Osteocyte (in vitro differentiated cells): ENCODE measurements around the gene DYNC1H1. TPM values are rescaled to one million over a fixed set of nuclear protein-coding genes. Genes with fewer than 3 reads are reported as not detected.

Experiments
- DNase-seq: peaks from one replicate; pipeline ENCODE4 v3.0.0; 2021; ENCODE audit warnings: mixed read lengths; ENCODE audit not compliant: unreplicated experiment; ENCODE audit errors: extremely low spot score
- H3K27ac Mint-ChIP-seq: one replicate; pipeline ENCODE4 v1.8.0; 2021; ENCODE audit warnings: mild to moderate bottlenecking, mixed read lengths; ENCODE audit not compliant: unreplicated experiment
- H3K27me3 Mint-ChIP-seq: one replicate; pipeline ENCODE4 v1.8.0; 2021; ENCODE audit warnings: mixed read lengths; ENCODE audit not compliant: unreplicated experiment
- H3K36me3 Mint-ChIP-seq: one replicate; pipeline ENCODE4 v1.8.0; 2021; ENCODE audit warnings: mixed read lengths; ENCODE audit not compliant: unreplicated experiment
- H3K4me1 Mint-ChIP-seq: one replicate; pipeline ENCODE4 v1.8.0; 2021; ENCODE audit warnings: mixed read lengths; ENCODE audit not compliant: unreplicated experiment
- H3K4me3 Mint-ChIP-seq: one replicate; pipeline ENCODE4 v1.8.0; 2021; ENCODE audit warnings: mild to moderate bottlenecking, moderate library complexity, mixed read lengths; ENCODE audit not compliant: unreplicated experiment
- H3K9me3 Mint-ChIP-seq: one replicate; pipeline ENCODE4 v1.8.0; 2021; ENCODE audit warnings: mixed read lengths; ENCODE audit not compliant: unreplicated experiment
- total RNA-seq: library from RNA; stranded (reverse); gene quantifications from 2 replicates; pipeline ENCODE4 v1.2.1, GENCODE V29; 2021
- TF ChIP-seq, protein P1 (sequence below): fragments of 200-600 bp; sonication (generic); IDR thresholded peaks from 2 replicates; pipeline ENCODE4 v1.5.0; 2021; ENCODE audit warnings: antibody characterized with exemption, mild to moderate bottlenecking, moderate library complexity

Gene DYNC1H1
- total RNA-seq, 1 donor from 2014 or later: 821 TPM

DNA sequence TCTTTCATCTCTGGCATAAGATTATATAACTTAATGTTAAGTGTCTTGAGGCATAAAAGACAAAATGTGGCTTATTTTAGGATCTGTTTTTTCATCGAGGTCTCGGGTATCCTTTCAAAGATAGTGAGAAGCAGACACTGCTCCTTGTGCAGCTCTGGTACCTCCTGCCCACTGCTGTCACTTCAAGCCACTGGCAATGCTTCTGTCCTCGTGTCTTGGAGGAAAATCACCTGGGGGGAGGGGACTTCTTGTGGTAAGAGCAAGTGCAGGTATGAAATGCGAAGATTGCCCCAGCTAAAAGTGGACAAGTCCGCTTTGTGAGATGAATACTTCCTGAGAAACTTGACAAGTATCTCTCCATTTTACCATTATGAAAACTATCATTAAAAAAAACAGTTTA lies 37.8 kb upstream of the DYNC1H1 start:
- no peak for DNase-seq
- H3K9me3 Mint-ChIP-seq: no peaks in the 10 kb centered on the region
- H3K36me3 Mint-ChIP-seq: peaks cover 15% of the 10 kb centered on the region
- H3K4me3 Mint-ChIP-seq: no peak overlapping the region
- H3K4me1 Mint-ChIP-seq: no peaks in the 10 kb centered on the region
- no peak overlapping the region for H3K27ac Mint-ChIP-seq
- H3K27me3 Mint-ChIP-seq: no peaks in the 10 kb centered on the region
- TF ChIP-seq, protein P1, sequence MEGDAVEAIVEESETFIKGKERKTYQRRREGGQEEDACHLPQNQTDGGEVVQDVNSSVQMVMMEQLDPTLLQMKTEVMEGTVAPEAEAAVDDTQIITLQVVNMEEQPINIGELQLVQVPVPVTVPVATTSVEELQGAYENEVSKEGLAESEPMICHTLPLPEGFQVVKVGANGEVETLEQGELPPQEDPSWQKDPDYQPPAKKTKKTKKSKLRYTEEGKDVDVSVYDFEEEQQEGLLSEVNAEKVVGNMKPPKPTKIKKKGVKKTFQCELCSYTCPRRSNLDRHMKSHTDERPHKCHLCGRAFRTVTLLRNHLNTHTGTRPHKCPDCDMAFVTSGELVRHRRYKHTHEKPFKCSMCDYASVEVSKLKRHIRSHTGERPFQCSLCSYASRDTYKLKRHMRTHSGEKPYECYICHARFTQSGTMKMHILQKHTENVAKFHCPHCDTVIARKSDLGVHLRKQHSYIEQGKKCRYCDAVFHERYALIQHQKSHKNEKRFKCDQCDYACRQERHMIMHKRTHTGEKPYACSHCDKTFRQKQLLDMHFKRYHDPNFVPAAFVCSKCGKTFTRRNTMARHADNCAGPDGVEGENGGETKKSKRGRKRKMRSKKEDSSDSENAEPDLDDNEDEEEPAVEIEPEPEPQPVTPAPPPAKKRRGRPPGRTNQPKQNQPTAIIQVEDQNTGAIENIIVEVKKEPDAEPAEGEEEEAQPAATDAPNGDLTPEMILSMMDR: no peak

DNA sequence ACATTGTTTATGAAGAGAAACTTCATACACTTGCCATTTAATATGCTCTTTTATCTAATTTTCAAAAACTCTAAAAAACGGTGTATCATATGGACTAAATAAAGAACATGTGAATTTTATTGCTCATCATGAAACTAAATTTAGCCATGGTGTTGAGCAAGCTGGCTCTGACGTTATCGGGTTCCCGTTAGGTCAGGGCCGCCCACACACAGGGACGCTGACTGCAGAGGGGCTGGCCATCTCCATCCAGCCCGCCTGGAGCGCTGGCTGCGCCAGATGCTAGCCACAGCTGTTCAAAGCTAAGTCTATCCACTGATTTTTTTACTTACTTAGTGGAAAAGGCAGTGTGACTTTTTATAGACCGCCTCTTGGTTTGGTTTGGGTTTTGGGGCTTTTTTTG lies 36.5 kb upstream of the DYNC1H1 start:
- no peak for DNase-seq
- no peak overlapping the region for H3K27ac Mint-ChIP-seq

DNA sequence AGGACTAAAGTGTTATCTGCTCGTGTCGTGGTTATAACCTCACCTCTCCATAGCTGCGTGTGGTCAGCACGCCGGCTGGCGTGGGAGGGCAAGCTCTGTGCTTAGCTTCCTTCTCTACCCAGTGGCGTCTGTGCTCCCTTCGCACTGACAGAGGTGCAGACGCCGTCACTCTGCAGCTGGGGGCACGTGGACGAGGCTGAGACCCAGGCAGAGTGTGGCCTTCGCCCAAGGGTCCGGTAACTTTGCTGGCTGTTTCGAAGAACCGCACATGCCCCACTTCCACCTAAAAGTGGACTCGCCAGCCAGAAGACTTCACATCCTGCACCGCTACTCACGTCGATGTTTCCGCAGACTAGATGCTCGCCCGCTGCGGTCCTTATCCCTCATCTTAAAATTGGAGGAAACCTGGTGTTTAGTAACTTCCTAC lies 35.9 kb upstream of the DYNC1H1 start:
- peaks cover 7% of the 10 kb centered on the region for H3K36me3 Mint-ChIP-seq
- TF ChIP-seq, protein P1: no peak
- no peak for DNase-seq
- H3K27me3 Mint-ChIP-seq: no peaks in the 10 kb centered on the region
- H3K9me3 Mint-ChIP-seq: no peaks in the 10 kb centered on the region
- H3K27ac Mint-ChIP-seq: no peak overlapping the region
- H3K4me1 Mint-ChIP-seq: no peaks in the 10 kb centered on the region
- no peak overlapping the region for H3K4me3 Mint-ChIP-seq

More for the DNA sequence above, 36.5 kb upstream of the DYNC1H1 start:
- no peaks in the 10 kb centered on the region for H3K4me1 Mint-ChIP-seq
- H3K4me3 Mint-ChIP-seq: no peak overlapping the region
- peaks cover 10% of the 10 kb centered on the region for H3K36me3 Mint-ChIP-seq
- H3K27me3 Mint-ChIP-seq: no peaks in the 10 kb centered on the region
- no peaks in the 10 kb centered on the region for H3K9me3 Mint-ChIP-seq
- TF ChIP-seq, protein P1: no peak

DNA sequence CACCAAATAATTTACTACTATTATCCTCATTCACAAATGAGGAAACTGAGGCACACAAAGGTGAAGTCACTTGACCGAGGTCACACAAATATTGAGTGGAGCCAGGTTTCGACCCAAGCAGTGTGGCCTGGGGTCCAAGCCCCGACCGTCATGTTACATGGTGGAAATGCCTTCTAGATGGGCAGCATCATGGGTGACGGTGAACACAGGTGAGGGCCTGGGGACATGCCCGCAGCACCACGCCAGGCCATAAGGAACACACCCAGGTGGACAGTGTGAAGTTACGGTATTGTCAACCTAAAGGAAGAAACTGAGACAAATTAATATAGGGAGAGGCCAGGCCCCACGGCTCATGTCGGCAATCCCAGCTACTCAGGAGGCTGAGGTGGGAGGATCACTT lies 35.3 kb upstream of the DYNC1H1 start:
- H3K4me1 Mint-ChIP-seq: no peaks in the 10 kb centered on the region
- no peaks in the 10 kb centered on the region for H3K27me3 Mint-ChIP-seq
- no peak overlapping the region for H3K4me3 Mint-ChIP-seq
- no peak for DNase-seq
- TF ChIP-seq, protein P1: no peak
- no peaks in the 10 kb centered on the region for H3K9me3 Mint-ChIP-seq
- H3K27ac Mint-ChIP-seq: no peak overlapping the region
- H3K36me3 Mint-ChIP-seq: peaks cover 7% of the 10 kb centered on the region

DNA sequence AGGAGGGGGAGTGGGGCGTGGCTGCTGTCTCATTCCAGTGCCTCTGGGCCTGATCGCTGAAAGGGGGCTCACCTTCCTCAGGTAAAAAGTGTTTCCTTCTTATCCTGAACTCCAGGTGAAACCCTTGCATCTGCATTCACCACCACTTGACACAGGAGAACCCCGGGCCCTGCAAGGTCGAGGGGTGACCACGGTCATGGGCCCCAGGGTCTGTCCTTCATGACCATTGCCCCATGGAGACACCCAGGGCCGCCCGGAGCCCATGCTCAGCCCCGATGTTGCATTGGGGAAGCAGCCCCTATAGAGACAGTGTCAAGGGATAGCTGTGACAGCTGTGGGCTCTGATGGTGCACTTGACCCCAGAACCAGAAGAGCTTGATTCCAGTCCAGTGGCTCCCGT lies 34.4 kb upstream of the DYNC1H1 start:
- TF ChIP-seq, protein P1: no peak
- no peaks in the 10 kb centered on the region for H3K4me1 Mint-ChIP-seq
- peaks cover 7% of the 10 kb centered on the region for H3K36me3 Mint-ChIP-seq
- DNase-seq: no peak
- H3K27ac Mint-ChIP-seq: no peak overlapping the region
- H3K27me3 Mint-ChIP-seq: no peaks in the 10 kb centered on the region
- no peak overlapping the region for H3K4me3 Mint-ChIP-seq
- H3K9me3 Mint-ChIP-seq: no peaks in the 10 kb centered on the region
